ENCODE data around the gene R3HDM4.
"Not testable (repeated sequence)": the region's sequence is repeated elsewhere in the genome, so short reads cannot be mapped to it uniquely, and the experiment has no call there.

R3HDM4 gene

GRCh38 chr19:853014-853585 is 59.9 kb downstream of the R3HDM4 start:
- in situ Hi-C loops (cut with HindIII; ENCODE audit: low pct_unique_long_range_greater_than_20kb, low sequenced_read_pairs): no loop called here
- no peak for TF ChIP-seq JUND (IDR thresholded peaks at IDR 0.05; ENCODE audit: low read depth)
- DNase-seq (ENCODE audit: low read depth in 1 of 2, low spot score in 1 of 2): no peak

DNA sequence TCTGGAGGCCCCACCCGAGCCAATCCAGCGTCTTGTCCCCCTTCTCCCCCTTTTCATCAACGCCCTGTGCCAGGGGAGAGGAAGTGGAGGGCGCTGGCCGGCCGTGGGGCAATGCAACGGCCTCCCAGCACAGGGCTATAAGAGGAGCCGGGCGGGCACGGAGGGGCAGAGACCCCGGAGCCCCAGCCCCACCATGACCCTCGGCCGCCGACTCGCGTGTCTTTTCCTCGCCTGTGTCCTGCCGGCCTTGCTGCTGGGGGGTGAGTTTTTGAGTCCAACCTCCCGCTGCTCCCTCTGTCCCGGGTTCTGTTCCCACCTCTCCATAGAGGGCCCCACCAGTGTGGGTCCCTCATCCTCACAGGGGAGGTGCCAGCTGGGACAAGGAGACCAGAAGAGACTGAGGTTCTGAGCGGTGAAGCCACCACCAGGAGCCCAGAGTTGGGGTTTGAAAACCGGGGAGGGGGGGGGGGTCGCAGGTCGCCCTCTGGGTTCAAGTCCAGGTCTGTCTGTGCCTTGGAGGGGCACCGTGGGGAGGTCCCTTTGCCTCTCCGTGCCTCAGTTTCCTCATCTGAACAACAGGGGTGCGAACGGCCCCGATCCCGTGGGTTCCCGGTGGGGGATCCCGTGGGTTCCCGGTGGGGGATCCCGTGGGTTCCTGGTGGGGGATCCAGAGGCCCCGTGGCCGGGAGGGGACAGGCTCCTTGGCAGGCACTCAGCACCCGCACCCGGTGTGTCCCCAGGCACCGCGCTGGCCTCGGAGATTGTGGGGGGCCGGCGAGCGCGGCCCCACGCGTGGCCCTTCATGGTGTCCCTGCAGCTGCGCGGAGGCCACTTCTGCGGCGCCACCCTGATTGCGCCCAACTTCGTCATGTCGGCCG is 60.6 kb downstream of the R3HDM4 start, which contains the start of gene ELANE:
ELANE (plus strand) TSS at position 168 of the 878 bp plus-strand sequence; CDS start at position 194, 26 bp downstream.
- no peak for DNase-seq (ENCODE audit: low read depth in 1 of 2, low spot score in 1 of 2)
- in situ Hi-C loops (cut with HindIII; ENCODE audit: low pct_unique_long_range_greater_than_20kb, low sequenced_read_pairs): no loop called here
- no peak for TF ChIP-seq JUND (IDR thresholded peaks at IDR 0.05; ENCODE audit: low read depth)

GRCh38 chr19:850979-851335 is 62.1 kb downstream of the R3HDM4 start:
- in situ Hi-C loops (cut with HindIII; ENCODE audit: low pct_unique_long_range_greater_than_20kb, low sequenced_read_pairs): no loop called here
- TF ChIP-seq JUND (IDR thresholded peaks at IDR 0.05; ENCODE audit: low read depth): no peak
- no peak for DNase-seq (ENCODE audit: low read depth in 1 of 2, low spot score in 1 of 2)

- DNase-seq (ENCODE audit: low read depth in 1 of 2, low spot score in 1 of 2): peak; percentile 70 to 81
- in situ Hi-C loops (cut with HindIII; ENCODE audit: low pct_unique_long_range_greater_than_20kb, low sequenced_read_pairs): no loop called here
- no peak for TF ChIP-seq JUND (IDR thresholded peaks at IDR 0.05; ENCODE audit: low read depth)
These were observed 62.6 kb downstream of the R3HDM4 start for GRCh38 chr19:850221-850978.

- in situ Hi-C loops (cut with HindIII; ENCODE audit: low pct_unique_long_range_greater_than_20kb, low sequenced_read_pairs): not testable (repeated sequence)
These were observed 63.8 kb downstream of the R3HDM4 start for GRCh38 chr19:849195-849594.

GRCh38 chr19:848386-848921 is 64.6 kb downstream of the R3HDM4 start:
- in situ Hi-C loops (cut with HindIII; ENCODE audit: low pct_unique_long_range_greater_than_20kb, low sequenced_read_pairs): no loop called here
- no peak for TF ChIP-seq JUND (IDR thresholded peaks at IDR 0.05; ENCODE audit: low read depth)
- no peak for DNase-seq (ENCODE audit: low read depth in 1 of 2, low spot score in 1 of 2)

More at GRCh38 chr19:849195-849594, 63.8 kb downstream of the R3HDM4 start:
- DNase-seq (ENCODE audit: low read depth in 1 of 2, low spot score in 1 of 2): not testable (repeated sequence)

All from T47D (cell line).